DMS153 treated with DMSO at 0.1 percent for 48 hours (cell line): Measurements from ENCODE around the gene DUSP16.
"Not testable (repeated sequence)": the region's sequence is repeated elsewhere in the genome, so short reads cannot be mapped to it uniquely, and the experiment has no call there.

ENCODE experiments used
- DNase-seq: peaks from one replicate; lab custom pipeline; 2025; ENCODE audit not compliant: unreplicated experiment; lab: John Stamatoyannopoulos, UW

Gene DUSP16

GRCh38 chr12:12523229-12523628 is 39.4 kb downstream of the DUSP16 start:
- DNase-seq, result no peak

- DNase-seq, result not testable (repeated sequence)
Observed at GRCh38 chr12:12522657-12523056, 40.0 kb downstream of the DUSP16 start.

GRCh38 chr12:12521888-12522287 is 40.8 kb downstream of the DUSP16 start:
- DNase-seq, result no peak

GRCh38 chr12:12521044-12521485 is 41.6 kb downstream of the DUSP16 start:
- peak; percentile 87 for DNase-seq

- DNase-seq, result no peak
Observed at GRCh38 chr12:12520273-12520672, 42.4 kb downstream of the DUSP16 start.

GRCh38 chr12:12519354-12519998 is 43.2 kb downstream of the DUSP16 start:
- DNase-seq, result no peak

GRCh38 chr12:12518919-12519318 is 43.7 kb downstream of the DUSP16 start:
- DNase-seq, result no peak

- no peak for DNase-seq
Observed at GRCh38 chr12:12518464-12518845, 44.2 kb downstream of the DUSP16 start.

GRCh38 chr12:12513416-12514006 is 49.2 kb downstream of the DUSP16 start:
- DNase-seq, result no peak

GRCh38 chr12:12511895-12512711 is 50.6 kb downstream of the DUSP16 start:
- DNase-seq, result no peak

GRCh38 chr12:12511021-12511783 is 51.5 kb downstream of the DUSP16 start:
- DNase-seq, result no peak

- no peak for DNase-seq
Observed at GRCh38 chr12:12510551-12510950, 52.1 kb downstream of the DUSP16 start.

- no peak for DNase-seq
Observed at GRCh38 chr12:12510141-12510540, 52.5 kb downstream of the DUSP16 start.

- DNase-seq, result no peak
Observed at GRCh38 chr12:12508612-12509011, 54.1 kb downstream of the DUSP16 start.

- DNase-seq, result no peak
Observed at GRCh38 chr12:12507121-12507520, 55.5 kb downstream of the DUSP16 start.

GRCh38 chr12:12506496-12506890 is 56.2 kb downstream of the DUSP16 start:
- DNase-seq, result no peak

GRCh38 chr12:12505544-12506495 is 56.8 kb downstream of the DUSP16 start:
- no peak for DNase-seq

- DNase-seq, result no peak
Observed at GRCh38 chr12:12503384-12504078, 59.1 kb downstream of the DUSP16 start.

- no peak for DNase-seq
Observed at GRCh38 chr12:12502815-12503151, 59.9 kb downstream of the DUSP16 start.
